ENCODE results near the gene PIN1.

GRCh38 chr19:9808855-9809824, 26.0 kb upstream of the PIN1 start:
- TF ChIP-seq CTCF (IDR thresholded peaks at IDR 0.05) (no peak), POLR2A (IDR thresholded peaks at IDR 0.05) (no peak)
